ENCODE measurements around the gene NUDT14. TPM values are rescaled to one million over a fixed set of nuclear protein-coding genes. Genes with fewer than 3 reads are reported as not detected.

NUDT14 gene
- total and polyA plus RNA-seq, 2 of the 4 experiments (the other 2 are of a cell fraction): 5.6 to 9.3 TPM

GRCh38 chr14:105200074-105200473 is 19.0 kb upstream of the NUDT14 start:
- Histone ChIP-seq H2BK15ac (ENCODE audit: low read depth, low read length) (no peak overlapping the region), H3K9ac (ENCODE audit: low read depth, low read length) (no peak overlapping the region), H4K20me1 (ENCODE audit: insufficient read depth, low read length) (peaks cover 9% of the 10 kb centered on the region), H3K27me3 (ENCODE audit: control insufficient read depth, insufficient read depth, low read length) (peaks cover 34% of the 10 kb centered on the region), H2AK9ac (replicated peaks; ENCODE audit: low read depth, low read length, poor library complexity) (peak overlapping the region; percentile 42), H3K36me3 (ENCODE audit: control insufficient read depth, insufficient read depth, low read length) (no peaks in the 10 kb centered on the region), H3K56ac (ENCODE audit: extremely low read depth, insufficient read depth, low read length) (no peak overlapping the region), H2AK5ac (ENCODE audit: low read depth, low read length) (no peak overlapping the region), H3K79me1 (ENCODE audit: low read depth in 1 of 2, low read length in 2 of 2) (no peaks in the 10 kb centered on the region), H2BK20ac (ENCODE audit: low read depth, low read length) (no peak overlapping the region), H4K91ac (ENCODE audit: insufficient read depth, low read depth, low read length) (no peak overlapping the region), H3K14ac (replicated peaks; ENCODE audit: low read depth, low read length) (no peak overlapping the region), H2BK5ac (ENCODE audit: low read depth, low read length, poor library complexity, severe bottlenecking) (no peak overlapping the region), H3K9me1 (ENCODE audit: insufficient read depth, low read length) (no peaks in the 10 kb centered on the region), H2AFZ (replicated peaks; ENCODE audit: low read length, poor library complexity) (no peak overlapping the region), H4K5ac (ENCODE audit: low read depth, low read length) (no peak overlapping the region), H3K23ac (ENCODE audit: low read depth, low read length) (no peak overlapping the region), H3K9me3 (ENCODE audit: control insufficient read depth, insufficient read depth, low read length) (no peaks in the 10 kb centered on the region), H3K4me1 (ENCODE audit: control insufficient read depth, insufficient read depth, low read length) (peaks cover 3% of the 10 kb centered on the region; the same call in 1 of the 2 replicates), H3K4me2 (ENCODE audit: low read depth, low read length) (no peak overlapping the region), H3K4me3 (ENCODE audit: insufficient read depth, low read depth, low read length) (no peak overlapping the region), H3K18ac (ENCODE audit: low read depth, low read length) (no peak overlapping the region), H3K27ac (ENCODE audit: insufficient read depth, low read length) (no peak overlapping the region), H3K4ac (ENCODE audit: low read depth, low read length) (no peak overlapping the region), H2BK120ac (ENCODE audit: low read depth, low read length) (no peak overlapping the region), H4K8ac (ENCODE audit: low read depth in 2 of 2, low read length in 2 of 2) (no peak overlapping the region)
- no peak for ATAC-seq (ENCODE audit: low read depth)
- DNase-seq: no peak
- ChIA-PET POLR2A (ENCODE audit: unreplicated experiment) (no interaction called here), CTCF (interaction anchor here (0.6 kb wide), 1 partner anchor 69 kb away, joined by 3 read pairs; no protein-coding TSS in a partner anchor)
- in situ Hi-C loops (cut with MboI; ENCODE audit: low sequenced_read_pairs) (loop anchor here (5.0 kb wide), 1 partner anchor 82 kb away; no protein-coding TSS in a partner anchor), dilution Hi-C loops (cut with HindIII; ENCODE audit: low sequenced_read_pairs, unreplicated experiment) (no loop called here), intact Hi-C loops (cut with micrococcal nuclease) (no loop called here)
- WGBS, 2 experiments (ENCODE audit: extremely low coverage in 2 of 2, insufficient read length in 1 of 2): 70% methylated on average over 2 of the region's 10 CpGs; no CpG with 5 or more reads in 1 of the 2 experiments
- BruUV-seq (replicated peaks): no TSS peak
- TF ChIP-seq RCOR1 (IDR thresholded peaks at IDR 0.05; ENCODE audit: insufficient replicate concordance, low read length): no peak
- peak; percentile 11; the same call in 1 of the 2 replicates for TF ChIP-seq CTCF (conservative IDR thresholded peaks at IDR 0.05; ENCODE audit: low read depth, low read length)
